H1 (cell line): ENCODE data around the gene C8B. TPM values are rescaled to one million over a fixed set of nuclear protein-coding genes. Genes with fewer than 3 reads are reported as not detected.

Experiments used
- CTCF ChIA-PET: fragments of 300-600 bp; sonication (Branson Sonifier 250); formaldehyde crosslinking; loops from one replicate; lab custom pipeline; 2021; ENCODE audit not compliant: partially characterized antibody; lab: Charles Lee
- POLR2A ChIA-PET: fragments of 300-600 bp; sonication (Branson Sonifier 250); formaldehyde crosslinking; loops from one replicate; lab custom pipeline; 2021; ENCODE audit warnings: inconsistent platforms; ENCODE audit not compliant: partially characterized antibody; lab: Charles Lee
- DNase-seq, 2 experiments: peaks; one replicate each; pipeline versions ENCODE4 v3.0.0 to v3.0.0-alpha.2; 2010 to 2022; ENCODE audit warnings: low spot score in 2 of 2, low read depth in 1 of 2, mixed read lengths in 1 of 2
- FAIRE-seq: peaks from 2 replicates; lab custom pipeline; 2011; peaks lifted over from hg19 to GRCh38; lab: Jason Lieb, UNC
- H2AFZ ChIP-seq: 2 replicates; pipeline ENCODE4 v1.8.1; 2012; ENCODE audit warnings: low read length, inconsistent platforms
- H2AK5ac ChIP-seq: 2 replicates; pipeline ENCODE4 v1.6.1; 2013; ENCODE audit warnings: low read depth, low read length
- H2BK120ac ChIP-seq: replicated peaks from 2 replicates; pipeline ENCODE3; 2013; ENCODE audit warnings: low read depth, low read length, inconsistent platforms
- H2BK12ac ChIP-seq: 2 replicates; pipeline ENCODE4 v1.6.1; 2013; ENCODE audit warnings: low read depth, low read length
- H2BK15ac ChIP-seq: 2 replicates; pipeline ENCODE4 v1.6.1; 2013; ENCODE audit warnings: low read length
- H2BK20ac ChIP-seq: 2 replicates; pipeline ENCODE4 v1.6.1; 2013; ENCODE audit warnings: low read length
- H2BK5ac ChIP-seq: 2 replicates; pipeline ENCODE4 v1.6.1; 2013; ENCODE audit warnings: low read depth, low read length
- H3K14ac ChIP-seq: 2 replicates; pipeline ENCODE4 v1.6.1; 2013; ENCODE audit warnings: inconsistent platforms; ENCODE audit not compliant: insufficient read length
- H3K18ac ChIP-seq: 2 replicates; pipeline ENCODE4 v1.6.1; 2013; ENCODE audit warnings: low read length; ENCODE audit errors: extremely low read depth
- H3K23ac ChIP-seq: 2 replicates; pipeline ENCODE4 v1.6.1; 2013; ENCODE audit warnings: inconsistent platforms; ENCODE audit not compliant: insufficient read length
- H3K23me2 ChIP-seq: 2 replicates; pipeline ENCODE4 v1.6.1; 2013; ENCODE audit warnings: low read depth, low read length
- H3K27ac ChIP-seq: 2 replicates; pipeline ENCODE4 v1.6.1; 2011; ENCODE audit warnings: low read depth, low read length, inconsistent platforms
- H3K27me3 ChIP-seq, 4 experiments: replicated peaks in 1 of 4; 1 replicate in 1 of 4; 2 replicates in 3 of 4; pipeline versions ENCODE4 v1.6.1 to v1.8.1; 2011 to 2013; ENCODE audit warnings: low read length in 3 of 4, mild to moderate bottlenecking in 3 of 4, inconsistent platforms in 2 of 4, mixed read lengths in 2 of 4, moderate library complexity in 1 of 4; ENCODE audit not compliant: control insufficient read depth in 3 of 4, insufficient read depth in 3 of 4; ENCODE audit errors: extremely low read depth in 1 of 4
- H3K36me3 ChIP-seq, 4 experiments: 2 replicates each; pipeline versions ENCODE4 v1.6.1 to v1.8.1; 2011 to 2013; ENCODE audit warnings: mild to moderate bottlenecking in 4 of 4, low read length in 3 of 4, moderate library complexity in 2 of 4, control low read depth in 1 of 4, inconsistent platforms in 1 of 4; ENCODE audit not compliant: insufficient read depth in 4 of 4, control insufficient read depth in 2 of 4
- H3K4ac ChIP-seq: replicated peaks from 2 replicates; pipeline ENCODE3; 2013; ENCODE audit warnings: low read length, low read depth, mixed read lengths, inconsistent platforms; ENCODE audit not compliant: insufficient read length
- H3K4me1 ChIP-seq, 4 experiments: replicated peaks in 1 of 4; 1 replicate in 1 of 4; 2 replicates in 3 of 4; pipeline versions ENCODE4 v1.6.1 to v1.8.1; 2011 to 2013; ENCODE audit warnings: low read length in 3 of 4, inconsistent platforms in 2 of 4, mixed read lengths in 1 of 4; ENCODE audit not compliant: insufficient read depth in 4 of 4, control insufficient read depth in 3 of 4
- H3K4me2 ChIP-seq, 2 experiments: 2 replicates each; pipeline versions ENCODE4 v1.6.1 to v1.8.1; 2011 to 2013; ENCODE audit warnings: low read depth in 2 of 2, low read length in 2 of 2, control low read depth in 1 of 2, inconsistent platforms in 1 of 2, mild to moderate bottlenecking in 1 of 2; ENCODE audit not compliant: insufficient read depth in 1 of 2
- H3K4me3 ChIP-seq, 4 experiments: fragments of 200-600, 300-600 bp in 1 of 4; sonication (generic), shearing (Covaris generic), sonication (Bioruptor Twin) in 1 of 4; 2 replicates each; pipeline versions ENCODE4 v1.5.1 to v1.8.1; 2011 to 2016; ENCODE audit warnings: low read length in 4 of 4, low read depth in 3 of 4, control low read depth in 2 of 4, inconsistent platforms in 2 of 4, mild to moderate bottlenecking in 2 of 4, mixed read lengths in 1 of 4, moderate library complexity in 1 of 4; ENCODE audit not compliant: insufficient read depth in 2 of 4; ENCODE audit errors: extremely low read depth in 1 of 4
- H3K56ac ChIP-seq: replicated peaks from 2 replicates; pipeline ENCODE3; 2013; ENCODE audit warnings: low read depth, mild to moderate bottlenecking, mixed read lengths, low read length, inconsistent platforms; ENCODE audit not compliant: insufficient read length
- H3K79me1 ChIP-seq: 2 replicates; pipeline ENCODE4 v1.6.1; 2013; ENCODE audit warnings: low read depth, low read length, control low read depth
- H3K79me2 ChIP-seq, 2 experiments: 2 replicates each; pipeline versions ENCODE4 v1.6.1 to v1.8.1; 2012 to 2013; ENCODE audit warnings: low read length in 2 of 2, mild to moderate bottlenecking in 2 of 2, inconsistent platforms in 1 of 2; ENCODE audit not compliant: insufficient read depth in 2 of 2, control insufficient read depth in 1 of 2
- H3K9ac ChIP-seq, 4 experiments: replicated peaks in 1 of 4; 1 replicate in 1 of 4; 2 replicates in 3 of 4; pipeline versions ENCODE4 v1.6.1 to v1.8.1; 2011 to 2013; ENCODE audit warnings: low read depth in 3 of 4, low read length in 3 of 4, control low read depth in 2 of 4, mild to moderate bottlenecking in 2 of 4, moderate library complexity in 2 of 4, inconsistent platforms in 1 of 4; ENCODE audit errors: extremely low read depth in 1 of 4
- H3K9me3 ChIP-seq, 2 experiments: 2 replicates each; pipeline versions ENCODE4 v1.6.1 to v1.8.1; 2012 to 2013; ENCODE audit warnings: mild to moderate bottlenecking in 2 of 2, moderate library complexity in 2 of 2, control low read depth in 1 of 2, inconsistent platforms in 1 of 2, low read depth in 1 of 2, low read length in 1 of 2, mixed read lengths in 1 of 2; ENCODE audit not compliant: insufficient read depth in 2 of 2
- H4K20me1 ChIP-seq, 2 experiments: replicated peaks in 1 of 2; 2 replicates each; pipeline versions ENCODE3 to v1.8.1; 2011 to 2013; ENCODE audit warnings: inconsistent platforms in 2 of 2, low read length in 2 of 2, mild to moderate bottlenecking in 1 of 2; ENCODE audit not compliant: insufficient read depth in 2 of 2, control insufficient read depth in 1 of 2
- H4K5ac ChIP-seq: 2 replicates; pipeline ENCODE4 v1.6.1; 2013; ENCODE audit warnings: low read length, low read depth, mixed read lengths, inconsistent platforms; ENCODE audit not compliant: insufficient read length
- H4K8ac ChIP-seq: 2 replicates; pipeline ENCODE4 v1.8.0; 2013; ENCODE audit warnings: mild to moderate bottlenecking, moderate library complexity, low read length, inconsistent platforms; ENCODE audit not compliant: insufficient read depth; ENCODE audit errors: extremely low read depth
- H4K91ac ChIP-seq: replicated peaks from 2 replicates; pipeline ENCODE3; 2013; ENCODE audit warnings: low read length, mixed read lengths, inconsistent platforms; ENCODE audit not compliant: insufficient read length
- CHD2 ChIP-seq: IDR thresholded peaks from 2 replicates; pipeline ENCODE4 v1.6.1; 2012; ENCODE audit warnings: low read length, improper control_type of control experiment
- CTCF ChIP-seq, 3 experiments: IDR thresholded peaks; 1 replicate in 2 of 3; 2 replicates in 1 of 3; pipeline versions ENCODE4 v1.5.1 to v1.6.1; 2011; ENCODE audit warnings: low read length in 3 of 3, mild to moderate bottlenecking in 3 of 3, inconsistent platforms in 2 of 3, low read depth in 1 of 3, moderate library complexity in 1 of 3; ENCODE audit not compliant: insufficient read depth in 1 of 3; ENCODE audit errors: control extremely low read depth in 1 of 3
- HDAC2 ChIP-seq, 2 experiments: fragments of 300-600 bp in 1 of 2; sonication (generic) in 1 of 2; IDR thresholded peaks; 2 replicates each; pipeline ENCODE4 v1.6.1; 2011 to 2012; ENCODE audit warnings: low read depth in 2 of 2, low read length in 2 of 2, mild to moderate bottlenecking in 2 of 2, moderate library complexity in 2 of 2, borderline replicate concordance in 1 of 2, inconsistent platforms in 1 of 2
- POLR2AphosphoS5 ChIP-seq: IDR thresholded peaks from 2 replicates; pipeline ENCODE4 v1.6.1; 2011; ENCODE audit warnings: low read depth, low read length
- RFX5 ChIP-seq: IDR thresholded peaks from 2 replicates; pipeline ENCODE4 v1.6.1; 2011; ENCODE audit warnings: low read depth, low read length, improper control_type of control experiment, borderline replicate concordance
- RXRA ChIP-seq: IDR thresholded peaks from 2 replicates; pipeline ENCODE4 v1.6.1; 2011; ENCODE audit warnings: low read depth, mild to moderate bottlenecking, low read length, moderate library complexity; ENCODE audit not compliant: insufficient read depth
- SAP30 ChIP-seq: fragments of 300-600 bp; sonication (generic); IDR thresholded peaks from 2 replicates; pipeline ENCODE4 v1.7.1; 2012; ENCODE audit warnings: low read length, moderate library complexity, mild to moderate bottlenecking, inconsistent platforms; ENCODE audit not compliant: insufficient read depth, insufficient replicate concordance
- SIRT6 ChIP-seq: IDR thresholded peaks from one replicate; pipeline ENCODE4 v1.7.1; 2012; ENCODE audit warnings: low read length, inconsistent platforms
- SP2 ChIP-seq: IDR thresholded peaks from 2 replicates; pipeline ENCODE4 v1.6.1; 2012; ENCODE audit warnings: mild to moderate bottlenecking, low read length, inconsistent platforms
- TAF1 ChIP-seq: IDR thresholded peaks from 2 replicates; pipeline ENCODE4 v1.6.1; 2011; ENCODE audit warnings: mild to moderate bottlenecking, low read depth, low read length
- WGBS, 2 experiments: shearing (Covaris generic) in 1 of 2; methylation state at CpG; one replicate each; pipeline versions ENCODE4 v1.1.6 to v1.1.7; 2013 to 2015; ENCODE audit warnings: low lambda C conversion rate in 2 of 2, mixed read lengths in 2 of 2, inconsistent platforms in 1 of 2, low coverage in 1 of 2, missing lambda C conversion rate in 1 of 2; ENCODE audit not compliant: insufficient replicate concordance in 2 of 2, insufficient coverage in 1 of 2, insufficient read length in 1 of 2; ENCODE audit errors: extremely low coverage in 1 of 2, missing lambda C conversion rate in 1 of 2; 5-methylcytosine and 5-hydroxymethylcytosine counted together
- polyA plus RNA-seq, 7 experiments: library from polyadenylated mRNA; depleted of rRNA in 3 of 7; stranded (reverse) in 5 of 7; unstranded in 2 of 7; fragments of >200 nt in 5 of 7; fragments of 200-250 nt in 2 of 7; gene quantifications; 1 replicate in 5 of 7; 2 replicates in 1 of 7; 4 replicates in 1 of 7; pipeline versions ENCODE4 v1.2.1 to v1.2.3, GENCODE V29; 2011 to 2013; ENCODE audit warnings: missing spikeins in 2 of 7, mixed read lengths in 2 of 7
- total RNA-seq: library from RNA; stranded (reverse); fragmentation: NEBNext Ultra II Directional; extraction: Animal tissue kit (Norgen Biotek cat#: 25700); gene quantifications from 2 replicates; pipeline ENCODE4 v1.2.1, GENCODE V29; 2021

Gene C8B
- total and polyA plus RNA-seq, 2 of the 8 experiments (the other 6 are each of a cell fraction or from before 2014, with no cell fraction given): not detected

DNA sequence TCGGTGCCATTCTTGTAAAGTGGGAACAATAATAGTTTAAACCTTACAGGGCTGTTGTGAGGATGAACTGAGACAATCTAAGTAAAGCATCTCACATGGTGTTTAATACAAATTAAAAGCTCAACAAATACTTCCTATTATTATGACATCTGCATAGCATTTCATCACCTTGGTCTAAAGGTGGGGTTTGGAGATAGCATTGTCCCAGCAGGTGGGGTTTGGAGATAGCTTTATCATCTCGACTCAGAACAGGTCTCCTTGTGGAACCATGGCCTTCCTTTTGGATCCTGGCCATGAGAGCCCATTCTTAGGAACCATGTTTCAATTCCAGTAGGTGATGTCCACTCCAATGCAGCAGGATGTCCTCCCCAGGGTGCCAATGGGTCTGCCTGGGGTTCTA is 20.6 kb upstream of the C8B start:
- Histone ChIP-seq H2BK15ac (no peak overlapping the region), H3K9me3 (no peaks in the 10 kb centered on the region), H3K14ac (no peak overlapping the region), H4K20me1 (no peaks in the 10 kb centered on the region), H4K8ac (no peak overlapping the region), H3K36me3 (no peaks in the 10 kb centered on the region), H3K79me1 (no peaks in the 10 kb centered on the region), H2BK5ac (no peak overlapping the region), H3K27me3 (no peaks in the 10 kb centered on the region), H3K4me1 (no peaks in the 10 kb centered on the region), H3K23ac (no peak overlapping the region), H3K56ac (no peak overlapping the region), H3K18ac (no peak overlapping the region), H3K23me2 (no peaks in the 10 kb centered on the region), H3K27ac (no peak overlapping the region), H3K4ac (no peak overlapping the region), H2BK12ac (no peak overlapping the region), H3K9ac (no peak overlapping the region), H4K5ac (no peak overlapping the region), H2AFZ (no peak overlapping the region), H3K79me2 (no peaks in the 10 kb centered on the region), H3K4me2 (no peak overlapping the region), H3K4me3 (no peak overlapping the region), H2BK120ac (no peak overlapping the region), H2AK5ac (no peak overlapping the region), H2BK20ac (no peak overlapping the region), H4K91ac (no peak overlapping the region)
- WGBS, 2 experiments: 85% methylated on average over 2 of the region's 2 CpGs; no CpG with 5 or more reads in 1 of the 2 experiments
- CTCF ChIA-PET: interaction anchor here (1.4 to 1.5 kb wide), 2 partner anchors 18 to 32 kb away, joined by 6 to 9 read pairs; no protein-coding TSS in a partner anchor
- DNase-seq (no peak), FAIRE-seq (no peak)
- POLR2A ChIA-PET: no interaction called here
- TF ChIP-seq RFX5 (no peak), POLR2AphosphoS5 (no peak), TAF1 (no peak), SAP30 (no peak), HDAC2 (IDR thresholded peaks at IDR 0.05; ENCODE audit: borderline replicate concordance in 1 of 2, low read depth in 2 of 2, low read length in 2 of 2) (no peak), CHD2 (no peak), SIRT6 (no peak), CTCF (IDR thresholded peaks at IDR 0.05; ENCODE audit: control extremely low read depth in 1 of 3, insufficient read depth in 1 of 3, low read depth in 1 of 3, low read length in 3 of 3) (no peak), RXRA (no peak), SP2 (no peak)
